T-helper 1 cell treated with Interleukin-12 subunit alpha and Interleukin-12 subunit beta and Interleukin-4 antibody, amounts not matched to agents 30 μg/mL and 1 μg/mL, for 36 hours (primary cell): Measurements from ENCODE around the gene KRTAP5-8.
"Not testable (repeated sequence)": the region's sequence is repeated elsewhere in the genome, so short reads cannot be mapped to it uniquely, and the experiment has no call there.

ENCODE experiments used
- H3K27ac Mint-ChIP-seq: one replicate; pipeline ENCODE4 v1.8.0; 2021; ENCODE audit warnings: mild to moderate bottlenecking, mixed read lengths
- H3K27me3 Mint-ChIP-seq: one replicate; pipeline ENCODE4 v1.8.0; 2021; ENCODE audit warnings: low read depth, mixed read lengths
- H3K36me3 Mint-ChIP-seq: one replicate; pipeline ENCODE4 v1.8.0; 2021; ENCODE audit warnings: low read depth, mixed read lengths
- H3K4me1 Mint-ChIP-seq: one replicate; pipeline ENCODE4 v1.8.0; 2021; ENCODE audit warnings: low read depth, mixed read lengths
- H3K4me3 Mint-ChIP-seq: one replicate; pipeline ENCODE4 v1.8.0; 2021; ENCODE audit warnings: mild to moderate bottlenecking, moderate library complexity, mixed read lengths
- H3K9me3 Mint-ChIP-seq: one replicate; pipeline ENCODE4 v1.8.0; 2021; ENCODE audit warnings: mixed read lengths

The KRTAP5-8 gene

DNA sequence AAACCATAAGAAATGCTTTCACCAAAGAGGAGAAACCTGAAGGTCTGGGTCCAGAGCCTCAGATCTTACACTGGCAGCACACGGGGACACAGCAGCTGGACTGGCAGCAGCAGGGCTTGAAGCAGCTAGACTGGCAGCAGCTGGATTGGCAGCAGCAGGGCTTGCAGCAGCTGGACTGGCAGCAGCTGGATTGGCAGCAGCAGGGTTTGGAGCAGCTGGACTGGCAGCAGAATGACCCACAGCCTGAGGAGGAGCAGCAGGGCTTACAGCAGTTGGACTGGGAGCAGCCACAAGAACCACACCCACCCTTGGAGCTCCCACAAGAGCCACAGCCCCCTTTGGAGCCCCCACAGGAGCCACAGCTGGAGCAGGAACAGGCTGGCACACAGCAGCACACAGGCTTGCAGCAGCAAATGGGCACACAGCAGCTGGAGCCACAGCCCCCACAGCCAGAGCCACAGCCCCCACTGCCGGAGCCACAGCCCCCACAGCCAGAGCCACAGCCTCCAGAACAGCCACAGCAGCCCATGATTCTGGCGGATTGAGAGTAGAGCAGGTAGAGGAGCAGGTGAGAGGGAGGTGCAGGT, 44.6 kb downstream of the KRTAP5-8 start, which contains the start of gene KRTAP5-11:
TSS of gene KRTAP5-11 (minus strand) at position 567 of the 587 bp plus-strand sequence. CDS start at position 529, 38 bp downstream.
- Mint-ChIP-seq H3K4me1 (peaks cover 11% of the 10 kb centered on the region), H3K4me3 (no peak within 1 kb of the TSS), H3K27ac (no peak within 1 kb of the TSS)

DNA sequence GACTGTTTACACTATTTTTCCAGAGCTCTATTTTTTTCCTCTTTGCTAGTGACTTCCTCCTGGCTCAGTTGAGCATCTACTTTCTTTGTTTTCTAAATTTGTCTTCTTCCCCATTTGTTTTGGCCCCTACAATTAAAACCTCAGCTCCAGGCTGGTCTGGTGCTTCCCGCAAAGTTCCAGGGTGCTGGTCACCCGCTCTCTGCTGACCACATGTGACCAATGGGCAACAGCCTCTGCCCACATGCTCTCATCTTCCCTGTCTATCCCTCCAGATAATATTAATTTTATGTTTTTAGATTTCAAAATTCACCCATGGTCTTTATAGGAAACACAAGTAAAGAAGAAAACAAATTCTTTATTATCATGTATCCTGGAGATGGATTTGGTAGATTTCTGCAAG, 45.1 kb downstream of the KRTAP5-8 start:
- peaks cover 11% of the 10 kb centered on the region for H3K4me1 Mint-ChIP-seq
- H3K4me3 Mint-ChIP-seq, H3K9me3 Mint-ChIP-seq, H3K36me3 Mint-ChIP-seq, H3K27ac Mint-ChIP-seq: not testable (repeated sequence)
- H3K27me3 Mint-ChIP-seq, result peaks cover 22% of the 10 kb centered on the region

More for the DNA sequence above, 44.6 kb downstream of the KRTAP5-8 start, which contains the start of gene KRTAP5-11:
- Mint-ChIP-seq H3K36me3 (no peaks in the 10 kb centered on the region), H3K9me3 (no peaks in the 10 kb centered on the region), H3K27me3 (peaks cover 22% of the 10 kb centered on the region)

GRCh38 chr11:71585673-71586072, 47.8 kb downstream of the KRTAP5-8 start:
- H3K4me3 Mint-ChIP-seq, H3K27ac Mint-ChIP-seq, H3K36me3 Mint-ChIP-seq, H3K9me3 Mint-ChIP-seq: not testable (repeated sequence)
- Mint-ChIP-seq H3K4me1 (peaks cover 13% of the 10 kb centered on the region), H3K27me3 (peaks cover 14% of the 10 kb centered on the region)

- H3K4me1 Mint-ChIP-seq, H3K27ac Mint-ChIP-seq, H3K36me3 Mint-ChIP-seq, H3K27me3 Mint-ChIP-seq, H3K4me3 Mint-ChIP-seq, H3K9me3 Mint-ChIP-seq: not testable (repeated sequence)
These were observed 50.5 kb downstream of the KRTAP5-8 start for GRCh38 chr11:71588314-71588713.
